HEK293 (cell line): ENCODE measurements around the gene SOX12.

Experiments
- KLF1 ChIP-seq: fragments of 450-650 bp; formaldehyde crosslinking; IDR thresholded peaks from 2 replicates; pipeline ENCODE4 v1.5.1; 2016; ENCODE audit warnings: missing biosample characterization, missing genetic modification characterization
- ZFP37 ChIP-seq: fragments of 450-650 bp; formaldehyde crosslinking; IDR thresholded peaks from 2 replicates; pipeline ENCODE4 v1.5.1; 2016; ENCODE audit warnings: missing biosample characterization, missing genetic modification characterization
- ZNF366 ChIP-seq: fragments of 450-650 bp; formaldehyde crosslinking; conservative IDR thresholded peaks from 2 replicates; pipeline ENCODE4 v1.5.1; 2016; ENCODE audit warnings: missing biosample characterization, missing genetic modification characterization
- ZNF830 ChIP-seq: fragments of 450-650 bp; IDR thresholded peaks from 2 replicates; pipeline ENCODE4 v1.5.0; 2018; ENCODE audit warnings: missing biosample characterization, missing genetic modification characterization, low read depth, mild to moderate bottlenecking, moderate library complexity
- TF ChIP-seq, protein P1 (sequence below): fragments of 450-650 bp; formaldehyde crosslinking; IDR thresholded peaks from 2 replicates; pipeline ENCODE4 v1.5.1; 2016; ENCODE audit warnings: missing biosample characterization, missing genetic modification characterization

DNA sequence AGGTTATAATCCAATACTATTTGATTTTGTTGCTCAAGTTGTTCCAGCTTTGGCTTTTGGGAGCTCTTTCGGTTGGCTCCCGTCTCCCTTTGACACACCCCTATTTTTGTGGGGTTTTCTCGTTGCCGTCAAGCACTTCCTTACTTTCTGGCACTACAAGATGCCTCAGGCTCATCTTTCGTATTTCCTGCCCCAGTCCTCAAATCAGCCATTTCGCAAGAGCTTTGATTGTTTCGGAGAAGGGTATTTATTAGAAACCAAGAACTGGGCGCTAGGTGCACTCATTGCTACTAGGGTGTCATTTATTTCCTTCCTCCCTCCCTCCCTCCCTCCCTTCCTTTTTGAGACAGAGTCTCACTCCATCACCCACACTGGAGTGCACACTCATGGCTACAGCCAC lies 13.3 kb upstream of the SOX12 start:
- TF ChIP-seq ZNF830 (no peak), ZFP37 (tag by site-specific recombination) (no peak), ZNF366 (tag by site-specific recombination) (no peak), KLF1 (tag by site-specific recombination) (no peak)
- TF ChIP-seq, protein P1, sequence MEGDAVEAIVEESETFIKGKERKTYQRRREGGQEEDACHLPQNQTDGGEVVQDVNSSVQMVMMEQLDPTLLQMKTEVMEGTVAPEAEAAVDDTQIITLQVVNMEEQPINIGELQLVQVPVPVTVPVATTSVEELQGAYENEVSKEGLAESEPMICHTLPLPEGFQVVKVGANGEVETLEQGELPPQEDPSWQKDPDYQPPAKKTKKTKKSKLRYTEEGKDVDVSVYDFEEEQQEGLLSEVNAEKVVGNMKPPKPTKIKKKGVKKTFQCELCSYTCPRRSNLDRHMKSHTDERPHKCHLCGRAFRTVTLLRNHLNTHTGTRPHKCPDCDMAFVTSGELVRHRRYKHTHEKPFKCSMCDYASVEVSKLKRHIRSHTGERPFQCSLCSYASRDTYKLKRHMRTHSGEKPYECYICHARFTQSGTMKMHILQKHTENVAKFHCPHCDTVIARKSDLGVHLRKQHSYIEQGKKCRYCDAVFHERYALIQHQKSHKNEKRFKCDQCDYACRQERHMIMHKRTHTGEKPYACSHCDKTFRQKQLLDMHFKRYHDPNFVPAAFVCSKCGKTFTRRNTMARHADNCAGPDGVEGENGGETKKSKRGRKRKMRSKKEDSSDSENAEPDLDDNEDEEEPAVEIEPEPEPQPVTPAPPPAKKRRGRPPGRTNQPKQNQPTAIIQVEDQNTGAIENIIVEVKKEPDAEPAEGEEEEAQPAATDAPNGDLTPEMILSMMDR (tag by site-specific recombination) = no peak
